ENCODE data around the gene RIMS1.

Gene RIMS1

GRCh38 chr6:71886184-71887005 is at the start of gene RIMS1:
Gene RIMS1, plus strand, starts transcription at chr6:71886550. Its CDS starts 474 bp downstream, at chr6:71887024.
- no peak for DNase-seq (ENCODE audit: low read depth)

- no peak for DNase-seq (ENCODE audit: low read depth)
These were observed 35.1 kb upstream of the RIMS1 start for GRCh38 chr6:71851214-71851613.

GRCh38 chr6:71852948-71853347 is 33.4 kb upstream of the RIMS1 start:
- DNase-seq (ENCODE audit: low read depth) = no peak

GRCh38 chr6:71855406-71855805 is 30.9 kb upstream of the RIMS1 start:
- no peak for DNase-seq (ENCODE audit: low read depth)

GRCh38 chr6:71879016-71879415 is 7.3 kb upstream of the RIMS1 start:
- no peak for DNase-seq (ENCODE audit: low read depth)

- no peak for DNase-seq (ENCODE audit: low read depth)
These were observed 825 bp downstream of the RIMS1 start for GRCh38 chr6:71887006-71887743.

GRCh38 chr6:71887744-71888230 is 1.4 kb downstream of the RIMS1 start:
- DNase-seq (ENCODE audit: low read depth) = no peak

GRCh38 chr6:71888756-71889340 is 2.5 kb downstream of the RIMS1 start:
- DNase-seq (ENCODE audit: low read depth) = no peak

GRCh38 chr6:71889366-71889765 is 3.0 kb downstream of the RIMS1 start:
- DNase-seq (ENCODE audit: low read depth) = no peak

GRCh38 chr6:71892641-71893040 is 6.3 kb downstream of the RIMS1 start:
- no peak for DNase-seq (ENCODE audit: low read depth)

GRCh38 chr6:71900642-71901041 is 14.3 kb downstream of the RIMS1 start:
- no peak for DNase-seq (ENCODE audit: low read depth)

- no peak for DNase-seq (ENCODE audit: low read depth)
These were observed 15.9 kb downstream of the RIMS1 start for GRCh38 chr6:71902261-71902660.

- no peak for DNase-seq (ENCODE audit: low read depth)
These were observed 20.5 kb downstream of the RIMS1 start for GRCh38 chr6:71906813-71907212.

- no peak for DNase-seq (ENCODE audit: low read depth)
These were observed 21.9 kb downstream of the RIMS1 start for GRCh38 chr6:71908162-71908765.

GRCh38 chr6:71913444-71914234 is 27.3 kb downstream of the RIMS1 start:
- DNase-seq (ENCODE audit: low read depth) = no peak

GRCh38 chr6:71929047-71929446 is 42.7 kb downstream of the RIMS1 start:
- no peak for DNase-seq (ENCODE audit: low read depth)

- DNase-seq (ENCODE audit: low read depth) = no peak
These were observed 47.5 kb downstream of the RIMS1 start for GRCh38 chr6:71933881-71934280.

- DNase-seq (ENCODE audit: low read depth) = no peak
These were observed 79.1 kb downstream of the RIMS1 start for GRCh38 chr6:71965404-71965803.

- DNase-seq (ENCODE audit: low read depth) = no peak
These were observed 81.1 kb downstream of the RIMS1 start for GRCh38 chr6:71967436-71967835.

GRCh38 chr6:71977884-71978283 is 91.5 kb downstream of the RIMS1 start:
- no peak for DNase-seq (ENCODE audit: low read depth)

GRCh38 chr6:71979911-71980310 is 93.6 kb downstream of the RIMS1 start:
- no peak for DNase-seq (ENCODE audit: low read depth)

- no peak for DNase-seq (ENCODE audit: low read depth)
These were observed 96.0 kb downstream of the RIMS1 start for GRCh38 chr6:71982389-71982788.
